ENCODE measurements around the gene BAIAP2L1. TPM values are rescaled to one million over a fixed set of nuclear protein-coding genes. Genes with fewer than 3 reads are reported as not detected.

Gene BAIAP2L1
- total and polyA plus RNA-seq, 7 experiments from 2014 or later = 0.32 to 2.0 (median 0.56) TPM

GRCh38 chr7:98286093-98286539 is 114.8 kb downstream of the BAIAP2L1 start:
- peak overlapping the region in 3 of 10 donors; percentile 12 to 38 (median 29) for H3K4me3 Mint-ChIP-seq

GRCh38 chr7:98285157-98286092 is 115.5 kb downstream of the BAIAP2L1 start:
- intact Hi-C loops (cut with micrococcal nuclease) = loop anchor here in 1 of 2 donors (10.0 kb wide), 1 partner anchor 411 kb away; the partner anchor contains the start of gene ASNS
- POLR2A ChIA-PET = interaction anchor here (1.6 kb wide), 1 partner anchor 34 kb away, joined by 9 read pairs; no protein-coding TSS in a partner anchor
- Histone ChIP-seq H3K27me3 (ENCODE audit: control insufficient read depth in 2 of 2, insufficient read depth in 2 of 2, low read length in 2 of 2) (no peaks in the 10 kb centered on the region), H3K36me3 (ENCODE audit: control insufficient read depth in 2 of 3, insufficient read depth in 3 of 3, low read length in 3 of 3) (peaks cover 0 to 8% (median 0%) of the 10 kb centered on the region in 3 experiments), H3K4me1 (ENCODE audit: control insufficient read depth in 2 of 2, insufficient read depth in 2 of 2, low read length in 2 of 2) (peaks cover 10 to 30% of the 10 kb centered on the region in 2 donors), H3K27ac (ENCODE audit: low read depth, low read length) (peak overlapping the region; percentile 47), H3K9me3 (ENCODE audit: control insufficient read depth in 2 of 3, low read length in 3 of 3) (no peaks in the 10 kb centered on the region), H3K4me3 (ENCODE audit: low read length) (no peak overlapping the region)
- Mint-ChIP-seq H3K27ac (peak overlapping the region in 8 of 9 donors; percentile 24 to 91 (median 72)), H3K4me1 (peaks cover 20 to 48% (median 38%) of the 10 kb centered on the region in 7 donors), H3K27me3 (no peaks in the 10 kb centered on the region), H3K9me3 (no peaks in the 10 kb centered on the region), H3K36me3 (peaks cover 0 to 6% (median 0%) of the 10 kb centered on the region in 5 donors), H3K4me3 (peak overlapping the region in 5 of 10 donors; percentile 21 to 87 (median 84))
- CTCF ChIA-PET = interaction anchor here (0.6 to 1.0 kb wide), 2 partner anchors 80 to 116 kb away, joined by 3 read pairs; no protein-coding TSS in a partner anchor
- DNase-seq = no peak
- no peak for ATAC-seq

More at GRCh38 chr7:98286093-98286539, 114.8 kb downstream of the BAIAP2L1 start:
- peaks cover 17 to 41% (median 35%) of the 10 kb centered on the region in 7 donors for H3K4me1 Mint-ChIP-seq
- Histone ChIP-seq H3K4me3 (ENCODE audit: low read length) (no peak overlapping the region), H3K27ac (ENCODE audit: low read depth, low read length) (no peak overlapping the region), H3K27me3 (ENCODE audit: control insufficient read depth in 2 of 2, insufficient read depth in 2 of 2, low read length in 2 of 2) (no peaks in the 10 kb centered on the region), H3K36me3 (ENCODE audit: control insufficient read depth in 2 of 3, insufficient read depth in 3 of 3, low read length in 3 of 3) (peaks cover 0 to 13% (median 0%) of the 10 kb centered on the region in 3 experiments), H3K9me3 (ENCODE audit: control insufficient read depth in 2 of 3, low read length in 3 of 3) (no peaks in the 10 kb centered on the region), H3K4me1 (ENCODE audit: control insufficient read depth in 2 of 2, insufficient read depth in 2 of 2, low read length in 2 of 2) (peaks cover 5 to 30% of the 10 kb centered on the region in 2 donors)
- no peaks in the 10 kb centered on the region for H3K9me3 Mint-ChIP-seq
- DNase-seq (no peak), ATAC-seq (peak; percentile 6)
- CTCF ChIA-PET = no interaction called here
- no peaks in the 10 kb centered on the region for H3K27me3 Mint-ChIP-seq
- POLR2A ChIA-PET = interaction anchor here (1.6 kb wide), 1 partner anchor 35 kb away, joined by 9 read pairs; no protein-coding TSS in a partner anchor
- H3K27ac Mint-ChIP-seq = peak overlapping the region in 1 of 9 donors; percentile 17
- H3K36me3 Mint-ChIP-seq = peaks cover 0 to 6% (median 0%) of the 10 kb centered on the region in 5 donors
- intact Hi-C loops (cut with micrococcal nuclease) = loop anchor here in 1 of 2 donors (10.0 kb wide), 1 partner anchor 411 kb away; the partner anchor contains the start of gene ASNS

GRCh38 chr7:98284335-98285036 is 116.4 kb downstream of the BAIAP2L1 start:
- H3K27ac ChIP-seq (ENCODE audit: low read depth, low read length) = peak overlapping the region; percentile 47
- no peak overlapping the region for H3K4me3 ChIP-seq (ENCODE audit: low read length)
- DNase-seq = no peak
- H3K27me3 ChIP-seq (ENCODE audit: control insufficient read depth in 2 of 2, insufficient read depth in 2 of 2, low read length in 2 of 2) = no peaks in the 10 kb centered on the region
- POLR2A ChIA-PET = interaction anchor here (1.6 kb wide), 1 partner anchor 33 kb away, joined by 9 read pairs; no protein-coding TSS in a partner anchor
- CTCF ChIA-PET = no interaction called here
- H3K4me1 ChIP-seq (ENCODE audit: control insufficient read depth in 2 of 2, insufficient read depth in 2 of 2, low read length in 2 of 2) = peaks cover 10 to 30% of the 10 kb centered on the region in 2 donors
- no peaks in the 10 kb centered on the region for H3K27me3 Mint-ChIP-seq
- no peaks in the 10 kb centered on the region for H3K9me3 ChIP-seq (ENCODE audit: control insufficient read depth in 2 of 3, low read length in 3 of 3)
- H3K4me1 Mint-ChIP-seq = peaks cover 20 to 50% (median 40%) of the 10 kb centered on the region in 7 donors
- H3K36me3 Mint-ChIP-seq = peaks cover 0 to 6% (median 0%) of the 10 kb centered on the region in 5 donors
- peaks cover 0 to 8% (median 0%) of the 10 kb centered on the region in 3 experiments for H3K36me3 ChIP-seq (ENCODE audit: control insufficient read depth in 2 of 3, insufficient read depth in 3 of 3, low read length in 3 of 3)
- H3K9me3 Mint-ChIP-seq = no peaks in the 10 kb centered on the region
- ATAC-seq = no peak
- intact Hi-C loops (cut with micrococcal nuclease) = loop anchor here in 1 of 2 donors (5.0 to 10.0 kb wide), 2 partner anchors 82 to 410 kb away; partner anchors contain the start of gene ASNS
- peak overlapping the region in 8 of 9 donors; percentile 24 to 91 (median 72) for H3K27ac Mint-ChIP-seq
- peak overlapping the region; percentile 37 to 89 (median 82) for H3K4me3 Mint-ChIP-seq

- Histone ChIP-seq H3K27me3 (ENCODE audit: control insufficient read depth in 2 of 2, insufficient read depth in 2 of 2, low read length in 2 of 2) (no peaks in the 10 kb centered on the region), H3K9me3 (ENCODE audit: control insufficient read depth in 2 of 3, low read length in 3 of 3) (no peaks in the 10 kb centered on the region), H3K4me3 (ENCODE audit: low read length) (no peak overlapping the region), H3K4me1 (ENCODE audit: control insufficient read depth in 2 of 2, insufficient read depth in 2 of 2, low read length in 2 of 2) (peaks cover 10 to 30% of the 10 kb centered on the region in 2 donors), H3K27ac (ENCODE audit: low read depth, low read length) (peak overlapping the region; percentile 92), H3K36me3 (ENCODE audit: control insufficient read depth in 2 of 3, insufficient read depth in 3 of 3, low read length in 3 of 3) (peaks cover 0 to 8% (median 0%) of the 10 kb centered on the region in 3 experiments)
- Mint-ChIP-seq H3K27ac (peak overlapping the region in 4 of 9 donors; percentile 41 to 81 (median 70)), H3K4me3 (peak overlapping the region in 9 of 10 donors; percentile 14 to 89 (median 84)), H3K9me3 (no peaks in the 10 kb centered on the region), H3K4me1 (peaks cover 20 to 50% (median 40%) of the 10 kb centered on the region in 7 donors), H3K36me3 (peaks cover 0 to 6% (median 0%) of the 10 kb centered on the region in 5 donors), H3K27me3 (no peaks in the 10 kb centered on the region)
- intact Hi-C loops (cut with micrococcal nuclease) = loop anchor here in 1 of 2 donors (5.0 to 10.0 kb wide), 2 partner anchors 82 to 409 kb away; partner anchors contain the start of gene ASNS
- ChIA-PET POLR2A (interaction anchor here (8.3 kb wide), 1 partner anchor 32 kb away, joined by 106 read pairs; the partner anchor contains the start of gene TECPR1), CTCF (no interaction called here)
- no peak for ATAC-seq
- DNase-seq = no peak
These were observed 117.0 kb downstream of the BAIAP2L1 start for GRCh38 chr7:98283887-98284222.

GRCh38 chr7:98283127-98283886 is 117.6 kb downstream of the BAIAP2L1 start:
- Mint-ChIP-seq H3K27me3 (no peaks in the 10 kb centered on the region), H3K27ac (peak overlapping the region; percentile 23 to 93 (median 86))
- intact Hi-C loops (cut with micrococcal nuclease) = loop anchor here in 1 of 2 donors (5.0 to 10.0 kb wide), 2 partner anchors 81 to 409 kb away; partner anchors contain the start of gene ASNS

More at GRCh38 chr7:98283127-98283886, 117.6 kb downstream of the BAIAP2L1 start:
- no peak for ATAC-seq
- peak overlapping the region; percentile 80 to 89 (median 85) for H3K4me3 Mint-ChIP-seq
- H3K4me3 ChIP-seq (ENCODE audit: low read length) = peak overlapping the region; percentile 58
- no peak for DNase-seq
- H3K9me3 Mint-ChIP-seq = no peaks in the 10 kb centered on the region
- peaks cover 0 to 8% (median 0%) of the 10 kb centered on the region in 3 experiments for H3K36me3 ChIP-seq (ENCODE audit: control insufficient read depth in 2 of 3, insufficient read depth in 3 of 3, low read length in 3 of 3)
- ChIA-PET POLR2A (interaction anchor here (0.8 to 8.3 kb wide), 2 partner anchors 32 to 55 kb away, joined by 4 to 106 read pairs; partner anchors contain the start of gene TECPR1), CTCF (no interaction called here)
- H3K27me3 ChIP-seq (ENCODE audit: control insufficient read depth in 2 of 2, insufficient read depth in 2 of 2, low read length in 2 of 2) = no peaks in the 10 kb centered on the region
- no peaks in the 10 kb centered on the region for H3K9me3 ChIP-seq (ENCODE audit: control insufficient read depth in 2 of 3, low read length in 3 of 3)
- peaks cover 20 to 47% (median 36%) of the 10 kb centered on the region in 7 donors for H3K4me1 Mint-ChIP-seq
- H3K36me3 Mint-ChIP-seq = peaks cover 0 to 6% (median 0%) of the 10 kb centered on the region in 5 donors
- peaks cover 10 to 30% of the 10 kb centered on the region in 2 donors for H3K4me1 ChIP-seq (ENCODE audit: control insufficient read depth in 2 of 2, insufficient read depth in 2 of 2, low read length in 2 of 2)
- peak overlapping the region; percentile 92 for H3K27ac ChIP-seq (ENCODE audit: low read depth, low read length)

Measured in naive thymus-derived CD4-positive, alpha-beta T cell (primary cell).